Gastrocnemius medialis (tissue), 4 donors: ENCODE data around the gene ZBTB49.

Experiments used
- POLR2A ChIP-seq, 2 donors: fragments of 450-650 bp; IDR thresholded peaks; one replicate each; pipeline ENCODE4 v1.6.1; 2017; ENCODE audit warnings: antibody characterized with exemption in 2 of 2, mild to moderate bottlenecking in 2 of 2, moderate library complexity in 2 of 2
- TF ChIP-seq, protein P1 (sequence below), 5 experiments: fragments of 450-650 bp in 3 of 5; fragments of 200-600 bp in 2 of 5; sonication (generic) in 2 of 5; IDR thresholded peaks in 4 of 5; conservative IDR thresholded peaks in 1 of 5; 1 replicate in 4 of 5; 2 replicates in 1 of 5; pipeline ENCODE4 v1.5.1; 2016 to 2019; ENCODE audit warnings: antibody characterized with exemption in 5 of 5, mild to moderate bottlenecking in 3 of 5, moderate library complexity in 3 of 5

- TF ChIP-seq POLR2A (IDR thresholded peaks at IDR 0.05) = no peak
- TF ChIP-seq, protein P1, sequence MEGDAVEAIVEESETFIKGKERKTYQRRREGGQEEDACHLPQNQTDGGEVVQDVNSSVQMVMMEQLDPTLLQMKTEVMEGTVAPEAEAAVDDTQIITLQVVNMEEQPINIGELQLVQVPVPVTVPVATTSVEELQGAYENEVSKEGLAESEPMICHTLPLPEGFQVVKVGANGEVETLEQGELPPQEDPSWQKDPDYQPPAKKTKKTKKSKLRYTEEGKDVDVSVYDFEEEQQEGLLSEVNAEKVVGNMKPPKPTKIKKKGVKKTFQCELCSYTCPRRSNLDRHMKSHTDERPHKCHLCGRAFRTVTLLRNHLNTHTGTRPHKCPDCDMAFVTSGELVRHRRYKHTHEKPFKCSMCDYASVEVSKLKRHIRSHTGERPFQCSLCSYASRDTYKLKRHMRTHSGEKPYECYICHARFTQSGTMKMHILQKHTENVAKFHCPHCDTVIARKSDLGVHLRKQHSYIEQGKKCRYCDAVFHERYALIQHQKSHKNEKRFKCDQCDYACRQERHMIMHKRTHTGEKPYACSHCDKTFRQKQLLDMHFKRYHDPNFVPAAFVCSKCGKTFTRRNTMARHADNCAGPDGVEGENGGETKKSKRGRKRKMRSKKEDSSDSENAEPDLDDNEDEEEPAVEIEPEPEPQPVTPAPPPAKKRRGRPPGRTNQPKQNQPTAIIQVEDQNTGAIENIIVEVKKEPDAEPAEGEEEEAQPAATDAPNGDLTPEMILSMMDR (IDR thresholded peaks at IDR 0.05 in 4 of 5, conservative IDR thresholded peaks at IDR 0.05 in 1 of 5) = no peak
Observed at GRCh38 chr4:4329496-4329895, 39.4 kb downstream of the ZBTB49 start.
